HG02885 (cell line): ENCODE data around the gene LMAN2L.
"Not testable (repeated sequence)": the region's sequence is repeated elsewhere in the genome, so short reads cannot be mapped to it uniquely, and the experiment has no call there.

Experiments used
- ATAC-seq: cut with Tn5 transposase; IDR thresholded peaks from one replicate; pipeline ENCODE4 v1.9.1; 2021; ENCODE audit warnings: mild to moderate bottlenecking; ENCODE audit not compliant: unreplicated experiment, poor library complexity

Gene LMAN2L

GRCh38 chr2:96689431-96689991 is 50.4 kb downstream of the LMAN2L start:
- no peak for ATAC-seq

- no peak for ATAC-seq
These were observed 51.0 kb downstream of the LMAN2L start for GRCh38 chr2:96688649-96689430.

- ATAC-seq: no peak
These were observed 51.9 kb downstream of the LMAN2L start for GRCh38 chr2:96687711-96688640.

- no peak for ATAC-seq
These were observed 52.6 kb downstream of the LMAN2L start for GRCh38 chr2:96687266-96687665.

- ATAC-seq: no peak
These were observed 54.0 kb downstream of the LMAN2L start for GRCh38 chr2:96685577-96686459.

GRCh38 chr2:96684883-96685576 is 54.8 kb downstream of the LMAN2L start:
- ATAC-seq: no peak

- no peak for ATAC-seq
These were observed 55.7 kb downstream of the LMAN2L start for GRCh38 chr2:96683972-96684820.

- no peak for ATAC-seq
These were observed 56.6 kb downstream of the LMAN2L start for GRCh38 chr2:96683307-96683706.

- ATAC-seq: no peak
These were observed 58.3 kb downstream of the LMAN2L start for GRCh38 chr2:96681540-96681939.

GRCh38 chr2:96680561-96681141 is 59.2 kb downstream of the LMAN2L start:
- ATAC-seq: no peak

- ATAC-seq: no peak
These were observed 60.0 kb downstream of the LMAN2L start for GRCh38 chr2:96679848-96680247.

GRCh38 chr2:96669539-96670215 is 70.2 kb downstream of the LMAN2L start:
- ATAC-seq: no peak

- ATAC-seq: no peak
These were observed 71.1 kb downstream of the LMAN2L start for GRCh38 chr2:96668771-96669170.

- not testable (repeated sequence) for ATAC-seq
These were observed 74.1 kb downstream of the LMAN2L start for GRCh38 chr2:96665717-96666116.

- no peak for ATAC-seq
These were observed 74.7 kb downstream of the LMAN2L start for GRCh38 chr2:96665083-96665569.

- ATAC-seq: no peak
These were observed 75.4 kb downstream of the LMAN2L start for GRCh38 chr2:96664366-96664925.

- ATAC-seq: no peak
These were observed 76.0 kb downstream of the LMAN2L start for GRCh38 chr2:96663829-96664228.
